Rectal smooth muscle tissue (tissue), 1 donor: ENCODE data around the gene MYO3B.
"Not testable (repeated sequence)": the region's sequence is repeated elsewhere in the genome, so short reads cannot be mapped to it uniquely, and the experiment has no call there.

ENCODE experiments used
- H3K27ac ChIP-seq: one replicate; pipeline ENCODE4 v1.7.0; 2013; ENCODE audit warnings: low read depth, low read length, inconsistent platforms
- H3K27me3 ChIP-seq: one replicate; pipeline ENCODE4 v1.7.0; 2013; ENCODE audit warnings: low read length; ENCODE audit not compliant: control insufficient read depth, insufficient read depth
- H3K36me3 ChIP-seq: one replicate; pipeline ENCODE4 v1.7.0; 2013; ENCODE audit warnings: low read length; ENCODE audit not compliant: control insufficient read depth, insufficient read depth
- H3K4me1 ChIP-seq: one replicate; pipeline ENCODE4 v1.7.0; 2013; ENCODE audit warnings: low read length; ENCODE audit not compliant: control insufficient read depth, insufficient read depth
- H3K4me3 ChIP-seq: one replicate; pipeline ENCODE4 v1.7.0; 2013; ENCODE audit warnings: low read length
- H3K9ac ChIP-seq: one replicate; pipeline ENCODE4 v1.7.0; 2013; ENCODE audit warnings: low read length

Gene MYO3B

GRCh38 chr2:170432823-170433222 lies 254.9 kb downstream of the MYO3B start:
- no peak overlapping the region for H3K4me3 ChIP-seq
- H3K36me3 ChIP-seq = no peaks in the 10 kb centered on the region
- H3K9ac ChIP-seq = no peak overlapping the region
- no peaks in the 10 kb centered on the region for H3K4me1 ChIP-seq
- H3K27ac ChIP-seq = no peak overlapping the region
- H3K27me3 ChIP-seq = no peaks in the 10 kb centered on the region

DNA sequence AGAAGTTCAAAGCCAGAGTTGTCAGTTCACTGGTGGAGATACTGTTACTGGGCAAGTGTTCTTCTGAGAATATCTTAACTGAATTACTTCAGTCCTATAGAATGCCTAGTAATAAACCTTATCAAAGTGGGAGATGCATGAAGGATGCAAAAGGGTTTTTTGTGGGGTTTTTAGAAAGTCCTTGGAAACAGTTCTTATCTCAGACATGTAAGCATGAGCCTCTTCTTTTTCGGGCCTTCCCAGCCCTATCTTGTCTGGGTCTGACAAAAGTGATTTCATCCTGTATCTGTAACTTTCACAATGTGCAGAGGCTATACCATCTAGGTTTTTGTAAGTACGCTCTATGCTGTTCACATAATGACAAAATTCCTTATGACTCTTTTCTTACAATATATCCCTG lies 255.5 kb downstream of the MYO3B start:
- no peak overlapping the region for H3K27ac ChIP-seq
- no peak overlapping the region for H3K4me3 ChIP-seq
- no peak overlapping the region for H3K9ac ChIP-seq

GRCh38 chr2:170434396-170434795 lies 256.4 kb downstream of the MYO3B start:
- not testable (repeated sequence) for H3K4me3 ChIP-seq, H3K27ac ChIP-seq, H3K27me3 ChIP-seq, H3K36me3 ChIP-seq, H3K9ac ChIP-seq, H3K4me1 ChIP-seq

More for the DNA sequence above, 255.5 kb downstream of the MYO3B start:
- Histone ChIP-seq H3K27me3 (no peaks in the 10 kb centered on the region), H3K36me3 (no peaks in the 10 kb centered on the region), H3K4me1 (no peaks in the 10 kb centered on the region)

GRCh38 chr2:170434900-170435621 lies 257.1 kb downstream of the MYO3B start:
- Histone ChIP-seq H3K9ac (no peak overlapping the region), H3K4me1 (no peaks in the 10 kb centered on the region), H3K36me3 (no peaks in the 10 kb centered on the region), H3K27me3 (no peaks in the 10 kb centered on the region), H3K4me3 (no peak overlapping the region), H3K27ac (no peak overlapping the region)

DNA sequence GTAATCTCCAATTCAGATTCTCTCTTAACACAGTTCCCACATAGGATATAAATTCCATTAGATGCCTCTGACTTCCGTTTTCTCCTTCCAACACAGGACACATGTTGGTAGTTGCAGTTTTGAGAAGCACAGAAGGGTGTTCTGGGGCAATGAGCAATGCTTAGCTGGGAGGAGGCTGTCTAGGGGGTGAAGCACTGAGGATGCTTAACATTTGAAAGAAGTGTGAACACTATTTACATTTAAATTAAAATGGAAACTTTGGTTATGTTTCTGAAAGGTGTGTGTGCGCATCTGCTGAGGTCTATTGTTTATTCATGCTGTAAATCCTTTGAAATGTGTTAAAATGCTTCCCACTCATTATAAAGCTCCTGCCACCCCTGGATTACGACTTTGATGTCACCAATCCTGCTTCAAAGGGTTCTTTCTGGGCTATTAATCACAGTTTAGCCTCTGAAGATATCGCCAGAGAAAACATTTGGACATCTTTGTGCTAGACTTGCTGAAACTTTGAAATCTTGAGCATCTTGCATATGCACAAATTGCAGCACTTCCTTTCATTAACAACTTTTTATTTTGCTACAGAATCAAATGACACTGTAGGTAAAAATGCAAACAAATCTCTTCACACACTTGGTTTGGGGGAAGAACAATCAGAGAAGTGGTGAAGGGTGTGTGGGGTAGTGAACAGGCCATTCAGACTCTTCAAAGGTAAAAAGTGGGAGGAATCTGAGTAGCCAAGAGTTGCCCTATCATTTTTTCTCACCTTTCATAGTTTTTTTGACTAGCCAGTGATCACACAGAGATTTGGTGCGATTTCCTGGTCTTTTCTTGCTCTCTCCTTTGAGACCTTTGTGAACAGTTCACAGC lies 258.4 kb downstream of the MYO3B start:
- Histone ChIP-seq H3K9ac (no peak overlapping the region), H3K4me1 (no peaks in the 10 kb centered on the region), H3K36me3 (no peaks in the 10 kb centered on the region), H3K27ac (no peak overlapping the region), H3K27me3 (no peaks in the 10 kb centered on the region), H3K4me3 (no peak overlapping the region)

DNA sequence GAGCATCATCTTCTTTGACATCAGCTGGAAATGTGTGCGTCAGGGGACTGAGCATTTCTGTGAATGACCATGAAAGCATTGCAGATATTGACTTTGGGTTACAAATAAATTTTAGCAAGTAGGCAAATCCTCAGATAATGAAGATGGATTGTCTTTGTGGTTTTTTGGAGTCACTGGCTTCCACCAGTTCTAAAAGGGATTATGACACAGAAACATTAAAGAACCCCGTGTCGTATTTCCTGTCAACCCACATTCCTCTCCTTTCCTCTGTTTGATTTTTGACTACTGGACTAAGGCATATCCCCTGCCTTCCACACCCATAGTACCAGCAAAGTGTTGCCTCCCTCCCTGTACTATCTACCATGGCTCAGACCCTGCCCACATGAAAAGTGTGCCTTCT lies 268.1 kb downstream of the MYO3B start:
- no peak overlapping the region for H3K4me3 ChIP-seq
- no peaks in the 10 kb centered on the region for H3K4me1 ChIP-seq
- no peak overlapping the region for H3K9ac ChIP-seq
- H3K27ac ChIP-seq = no peak overlapping the region
- H3K36me3 ChIP-seq = no peaks in the 10 kb centered on the region
- H3K27me3 ChIP-seq = no peaks in the 10 kb centered on the region

DNA sequence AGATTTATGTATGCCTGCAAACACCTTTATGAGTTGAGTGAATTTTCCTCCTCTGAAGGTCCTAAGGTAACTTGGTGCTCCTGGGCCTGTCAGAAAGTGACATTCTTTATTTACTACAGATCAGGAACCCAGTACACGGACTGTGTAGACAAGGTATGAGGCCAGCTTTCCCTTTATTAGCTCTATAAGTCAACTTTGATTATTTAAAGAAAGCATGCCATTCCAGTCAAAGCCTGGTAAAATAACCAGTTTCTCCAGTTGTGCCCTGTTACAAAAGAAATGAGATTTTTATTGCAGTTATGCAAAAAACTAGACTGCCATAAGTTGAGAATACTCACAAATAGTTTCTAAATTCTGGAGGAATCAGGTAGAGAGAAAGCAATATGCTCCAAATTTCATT lies 271.1 kb downstream of the MYO3B start:
- H3K4me3 ChIP-seq = no peak overlapping the region
- H3K27ac ChIP-seq = no peak overlapping the region
- H3K36me3 ChIP-seq = no peaks in the 10 kb centered on the region
- H3K9ac ChIP-seq = no peak overlapping the region
- H3K27me3 ChIP-seq = no peaks in the 10 kb centered on the region
- H3K4me1 ChIP-seq = no peaks in the 10 kb centered on the region

DNA sequence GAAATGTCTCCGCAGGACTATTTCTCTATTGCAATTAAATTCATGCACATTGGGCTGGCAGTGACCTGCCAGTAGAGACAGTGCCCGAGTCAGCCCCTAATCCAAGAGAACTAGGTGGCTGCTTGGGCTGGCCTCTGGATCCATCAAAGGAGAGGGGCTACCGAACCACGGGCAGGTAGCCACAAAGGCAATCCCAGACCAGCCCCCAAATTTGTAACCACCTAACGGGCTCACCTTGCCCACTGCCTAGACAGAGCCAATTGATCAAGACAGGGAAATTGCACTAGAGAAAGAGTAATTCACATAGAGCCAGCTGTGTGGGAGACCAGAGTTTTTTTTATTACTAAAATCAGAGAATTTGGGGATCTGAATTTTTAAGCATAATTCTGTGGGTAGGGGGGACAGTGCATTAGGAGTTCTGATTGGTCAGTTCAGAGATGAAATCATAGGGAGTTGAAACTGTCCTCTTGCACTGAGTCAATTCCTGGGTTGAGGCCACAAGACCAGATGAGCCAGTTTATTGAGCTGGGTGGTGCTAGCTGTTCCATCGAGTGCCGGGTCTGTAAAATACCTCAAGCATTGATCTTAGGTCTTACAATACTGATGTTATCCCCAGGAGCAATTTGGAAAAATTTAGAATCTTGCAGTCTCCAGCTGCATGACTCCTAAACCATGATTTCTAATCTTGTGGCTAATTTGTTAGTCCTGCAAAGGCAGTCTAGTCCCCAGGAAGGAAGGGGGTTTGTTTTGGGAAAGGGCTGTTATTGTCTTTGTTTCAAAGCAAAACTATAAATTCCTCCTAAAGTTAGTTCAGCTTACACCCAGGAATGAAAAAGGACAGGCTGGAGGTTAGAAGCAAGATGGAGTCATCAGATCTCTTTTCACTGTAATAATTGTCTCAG lies 276.8 kb downstream of the MYO3B start:
- no peaks in the 10 kb centered on the region for H3K4me1 ChIP-seq
- H3K9ac ChIP-seq = no peak overlapping the region
- H3K27ac ChIP-seq = no peak overlapping the region
- no peaks in the 10 kb centered on the region for H3K27me3 ChIP-seq
- H3K4me3 ChIP-seq = no peak overlapping the region
- no peaks in the 10 kb centered on the region for H3K36me3 ChIP-seq

DNA sequence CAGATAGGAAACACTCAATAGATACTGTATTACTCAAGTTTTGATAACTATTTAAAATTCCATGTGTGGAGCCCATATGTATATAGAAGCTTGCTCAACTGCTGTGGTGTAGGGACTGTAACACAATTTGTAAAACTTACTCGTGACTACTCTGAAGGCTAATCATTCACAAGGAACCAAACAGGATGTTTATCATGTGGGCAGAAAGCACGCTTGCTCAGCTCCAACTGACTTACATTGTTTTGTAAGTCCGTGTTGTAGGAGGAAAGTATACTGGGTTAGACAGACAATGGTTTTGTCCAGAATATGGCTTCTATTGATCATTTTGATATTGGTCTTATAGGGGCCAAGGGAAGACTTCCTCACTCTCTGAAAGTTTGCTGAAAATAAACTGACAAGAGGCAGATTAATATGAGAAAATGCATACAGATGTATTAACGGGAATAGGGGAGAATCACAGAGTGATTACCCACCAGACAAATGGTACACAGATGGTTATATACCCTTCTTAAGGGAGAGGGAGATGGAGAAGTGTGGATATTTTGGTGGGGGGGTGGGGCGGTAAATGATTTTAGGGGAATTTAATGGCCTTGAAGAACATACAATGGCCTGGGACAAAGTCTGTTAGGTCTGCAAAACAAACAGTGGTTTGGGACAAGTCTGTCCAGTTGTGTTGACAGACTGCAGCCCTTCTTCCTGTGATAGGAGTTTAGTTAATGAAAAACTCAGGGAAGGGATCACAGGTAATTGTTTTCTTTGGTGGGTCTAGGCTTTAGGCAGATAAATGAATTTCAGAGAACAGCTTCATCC lies 277.9 kb downstream of the MYO3B start:
- Histone ChIP-seq H3K36me3 (no peaks in the 10 kb centered on the region), H3K4me1 (no peaks in the 10 kb centered on the region), H3K27ac (no peak overlapping the region), H3K4me3 (no peak overlapping the region), H3K27me3 (no peaks in the 10 kb centered on the region), H3K9ac (no peak overlapping the region)

GRCh38 chr2:170456914-170457313 lies 279.0 kb downstream of the MYO3B start:
- Histone ChIP-seq H3K4me1 (no peaks in the 10 kb centered on the region), H3K27me3 (no peaks in the 10 kb centered on the region), H3K9ac (no peak overlapping the region), H3K36me3 (no peaks in the 10 kb centered on the region), H3K27ac (no peak overlapping the region), H3K4me3 (no peak overlapping the region)

DNA sequence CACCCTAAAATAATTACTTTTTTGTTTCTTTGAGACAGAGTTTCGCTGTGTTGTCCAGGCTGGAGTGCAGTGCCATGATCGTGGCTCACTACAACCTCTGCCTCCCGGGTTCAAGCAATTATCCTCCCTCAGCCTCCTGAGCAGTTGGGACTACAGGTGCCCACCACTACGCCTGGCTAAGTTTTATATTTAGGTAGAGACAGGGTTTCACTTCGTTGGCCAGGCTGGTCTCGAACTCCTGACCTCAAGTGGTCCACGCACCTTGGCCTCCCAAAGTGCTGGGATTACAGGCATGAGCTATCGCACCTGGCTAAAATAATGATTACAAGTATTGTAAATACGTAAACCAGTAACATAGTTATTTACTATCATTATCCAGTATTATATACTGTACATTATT lies 279.8 kb downstream of the MYO3B start:
- H3K36me3 ChIP-seq = no peaks in the 10 kb centered on the region
- H3K27me3 ChIP-seq = no peaks in the 10 kb centered on the region

More for the DNA sequence above, 279.8 kb downstream of the MYO3B start:
- Histone ChIP-seq H3K4me3 (no peak overlapping the region), H3K27ac (no peak overlapping the region), H3K4me1 (no peaks in the 10 kb centered on the region), H3K9ac (no peak overlapping the region)
